Natural killer cell treated with Interleukin-12 subunit alpha and Interleukin-12 subunit beta and Interleukin-15 and Interleukin-18, amount 100 ng/mL, for 72 hours (primary cell): ENCODE measurements around the gene TMUB1. TPM values are rescaled to one million over a fixed set of nuclear protein-coding genes. Genes with fewer than 3 reads are reported as not detected.

Source experiments
- ATAC-seq, 2 donors: fragments of 150-1000 bp; cut with Tn5 transposase in 1 of 2; sonication (Bioruptor Pico), chemical (Tn5 transposase) in 1 of 2; 2 replicates each; pipeline ENCODE4 v1.10.0; 2021
- DNase-seq: peaks from one replicate; pipeline ENCODE4 v3.0.0; 2022; ENCODE audit warnings: low spot score
- H3K27ac Mint-ChIP-seq, 2 donors: 1 replicate in 1 of 2; 2 replicates in 1 of 2; pipeline ENCODE4 v1.8.0; 2022; ENCODE audit warnings: mixed read lengths in 2 of 2, mild to moderate bottlenecking in 1 of 2, moderate library complexity in 1 of 2
- H3K27me3 Mint-ChIP-seq, 2 donors: 1 replicate in 1 of 2; 2 replicates in 1 of 2; pipeline ENCODE4 v1.8.0; 2022; ENCODE audit warnings: mixed read lengths in 2 of 2
- H3K36me3 Mint-ChIP-seq: one replicate; pipeline ENCODE4 v1.8.0; 2022; ENCODE audit warnings: mixed read lengths
- H3K4me1 Mint-ChIP-seq, 2 donors: 1 replicate in 1 of 2; 2 replicates in 1 of 2; pipeline ENCODE4 v1.8.0; 2022; ENCODE audit warnings: low read depth in 2 of 2, mixed read lengths in 2 of 2, mild to moderate bottlenecking in 1 of 2
- H3K4me3 Mint-ChIP-seq: one replicate; pipeline ENCODE4 v1.8.0; 2022; ENCODE audit warnings: mixed read lengths
- H3K9me3 Mint-ChIP-seq: 2 replicates; pipeline ENCODE4 v1.8.0; 2022; ENCODE audit warnings: mixed read lengths
- total RNA-seq, 2 donors: library from RNA; stranded (reverse); gene quantifications; one replicate each; pipeline ENCODE4 v1.2.3, GENCODE V29; 2022

The TMUB1 gene
- total RNA-seq, 2 donors from 2014 or later: 65.5 to 73.1 TPM

DNA sequence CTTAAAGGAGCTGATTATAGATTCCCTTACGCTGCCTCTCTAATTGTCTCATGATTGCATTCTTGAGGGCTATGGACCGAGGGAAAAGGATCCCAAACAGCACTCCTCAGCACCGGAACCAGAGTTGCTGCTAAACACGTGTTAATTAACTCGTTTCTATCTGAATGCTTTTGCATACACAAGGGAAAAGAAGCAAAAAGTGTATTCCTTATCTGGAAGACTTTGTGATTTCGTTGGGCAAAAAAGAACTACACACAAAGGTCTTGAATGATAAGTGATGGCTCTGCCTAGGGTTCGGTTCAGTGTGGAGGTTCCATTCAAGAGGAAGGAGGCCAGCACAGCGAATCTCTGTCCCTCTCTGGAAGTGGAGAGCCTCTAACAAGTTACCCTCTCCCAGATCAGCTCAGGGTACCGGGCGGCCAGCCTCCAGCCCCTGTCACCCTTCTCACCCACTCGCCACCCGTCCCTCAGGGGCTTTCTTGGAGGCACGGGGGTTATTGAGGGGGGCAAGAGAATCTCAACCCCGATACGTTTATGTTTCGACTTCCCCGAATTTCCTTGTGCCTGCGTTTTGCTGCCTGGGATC, 24.4 kb downstream of the TMUB1 start:
- Mint-ChIP-seq H3K36me3 (no peaks in the 10 kb centered on the region), H3K4me1 (peaks cover 25 to 28% of the 10 kb centered on the region in 2 donors), H3K27ac (peak overlapping the region; percentile 83 to 92), H3K27me3 (no peaks in the 10 kb centered on the region), H3K4me3 (peak overlapping the region; percentile 93), H3K9me3 (no peaks in the 10 kb centered on the region)
- ATAC-seq: no peak
- DNase-seq: no peak

GRCh38 chr7:151057989-151058780, 25.1 kb downstream of the TMUB1 start:
- H3K9me3 Mint-ChIP-seq: no peaks in the 10 kb centered on the region
- DNase-seq (peak; percentile 98), ATAC-seq (peak; percentile 95 to 97)
- H3K36me3 Mint-ChIP-seq: no peaks in the 10 kb centered on the region
- H3K4me1 Mint-ChIP-seq: peaks cover 25 to 28% of the 10 kb centered on the region in 2 donors
- peak overlapping the region; percentile 93 for H3K4me3 Mint-ChIP-seq
- peak overlapping the region; percentile 83 to 92 for H3K27ac Mint-ChIP-seq
- no peaks in the 10 kb centered on the region for H3K27me3 Mint-ChIP-seq

- no peaks in the 10 kb centered on the region for H3K36me3 Mint-ChIP-seq
- H3K4me1 Mint-ChIP-seq: peaks cover 27 to 28% of the 10 kb centered on the region in 2 donors
- DNase-seq (no peak), ATAC-seq (peak in 1 of 2 donors; percentile 1)
- H3K27ac Mint-ChIP-seq: peak within 1 kb of the TSS; percentile 83 to 92
- H3K4me3 Mint-ChIP-seq: peak within 1 kb of the TSS; percentile 93
- H3K27me3 Mint-ChIP-seq: peaks cover 2 to 4% of the 10 kb centered on the region in 2 donors
- H3K9me3 Mint-ChIP-seq: no peaks in the 10 kb centered on the region
Measured at GRCh38 chr7:151057506-151057988, 25.7 kb downstream of the TMUB1 start, which contains the start of gene CDK5. CDK5 (minus strand) TSS chr7:151057897; CDS start chr7:151057848, 49 bp downstream.

DNA sequence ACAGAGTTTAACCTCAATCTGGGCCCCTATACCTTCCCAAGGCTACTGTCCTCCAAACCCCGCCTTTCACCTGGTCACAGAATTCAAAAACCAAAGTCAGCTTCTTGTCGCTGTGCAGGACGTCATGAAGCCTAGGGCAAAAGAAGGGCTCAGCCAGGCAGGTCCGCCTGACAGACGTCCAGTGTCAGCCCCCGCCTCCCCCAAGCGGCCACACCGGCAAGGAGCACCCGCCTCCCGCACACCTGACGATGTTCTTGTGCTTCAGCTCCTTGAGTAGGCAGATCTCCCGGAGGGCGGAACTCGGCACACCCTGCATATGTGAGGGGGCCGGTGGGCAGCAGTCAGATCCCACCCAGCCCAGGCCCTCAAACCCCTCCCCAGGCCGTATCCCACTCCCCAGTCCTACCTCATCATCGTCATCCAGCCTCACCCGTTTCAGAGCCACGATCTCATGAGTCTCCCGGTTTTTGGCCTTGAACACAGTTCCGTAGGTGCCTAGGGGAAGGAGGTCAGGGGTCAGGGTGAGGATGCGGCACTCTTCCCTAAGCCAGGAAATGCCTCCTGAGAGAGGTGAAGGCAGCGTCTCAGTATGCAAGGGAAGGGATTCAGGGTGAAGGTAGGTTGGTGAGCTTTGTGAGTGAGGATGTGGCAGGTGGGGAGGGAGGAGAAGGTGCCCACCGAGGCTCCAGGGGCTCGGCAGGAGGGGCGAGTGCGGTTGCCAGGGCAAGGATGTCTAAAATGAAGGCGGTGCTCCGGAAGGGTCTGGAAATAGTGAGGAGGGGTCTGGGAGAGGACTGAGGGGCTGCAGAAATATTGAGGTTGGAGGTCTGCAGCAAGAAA, 26.4 kb downstream of the TMUB1 start:
- DNase-seq: no peak
- H3K27ac Mint-ChIP-seq: peak overlapping the region; percentile 83 to 92
- H3K36me3 Mint-ChIP-seq: no peaks in the 10 kb centered on the region
- peaks cover 3 to 8% of the 10 kb centered on the region in 2 donors for H3K27me3 Mint-ChIP-seq
- peaks cover 27 to 28% of the 10 kb centered on the region in 2 donors for H3K4me1 Mint-ChIP-seq
- no peak for ATAC-seq
- H3K9me3 Mint-ChIP-seq: no peaks in the 10 kb centered on the region
- H3K4me3 Mint-ChIP-seq: peak overlapping the region; percentile 93

DNA sequence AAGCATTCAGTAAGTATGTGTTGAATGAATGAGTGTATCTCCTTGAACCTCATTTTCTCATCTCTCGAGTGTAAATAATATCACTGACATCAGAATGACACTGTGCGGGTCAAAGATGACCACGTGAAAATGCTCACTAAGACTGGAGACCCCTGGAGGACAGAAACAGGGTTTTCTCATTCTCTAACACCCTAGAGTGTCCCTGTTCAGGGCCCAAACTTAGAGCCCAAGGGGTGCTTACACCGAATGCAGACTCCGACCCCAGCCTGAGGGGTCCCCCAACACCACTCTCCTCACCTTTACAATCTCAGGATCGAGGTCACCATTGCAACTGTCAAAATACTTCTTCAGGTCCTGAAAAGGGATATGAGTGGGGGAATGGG, 27.0 kb downstream of the TMUB1 start:
- DNase-seq (no peak), ATAC-seq (no peak)
- H3K9me3 Mint-ChIP-seq: no peaks in the 10 kb centered on the region
- H3K4me1 Mint-ChIP-seq: peaks cover 21 to 22% of the 10 kb centered on the region in 2 donors
- H3K27ac Mint-ChIP-seq: no peak overlapping the region
- no peaks in the 10 kb centered on the region for H3K36me3 Mint-ChIP-seq
- H3K27me3 Mint-ChIP-seq: peaks cover 3 to 8% of the 10 kb centered on the region in 2 donors
- H3K4me3 Mint-ChIP-seq: peak overlapping the region; percentile 93

GRCh38 chr7:151053751-151054150, 29.5 kb downstream of the TMUB1 start:
- H3K27me3 Mint-ChIP-seq: peaks cover 3 to 8% of the 10 kb centered on the region in 2 donors
- peaks cover 13 to 15% of the 10 kb centered on the region in 2 donors for H3K4me1 Mint-ChIP-seq
- DNase-seq (no peak), ATAC-seq (no peak)
- H3K27ac Mint-ChIP-seq: no peak overlapping the region
- H3K36me3 Mint-ChIP-seq: no peaks in the 10 kb centered on the region
- no peaks in the 10 kb centered on the region for H3K9me3 Mint-ChIP-seq
- H3K4me3 Mint-ChIP-seq: no peak overlapping the region

DNA sequence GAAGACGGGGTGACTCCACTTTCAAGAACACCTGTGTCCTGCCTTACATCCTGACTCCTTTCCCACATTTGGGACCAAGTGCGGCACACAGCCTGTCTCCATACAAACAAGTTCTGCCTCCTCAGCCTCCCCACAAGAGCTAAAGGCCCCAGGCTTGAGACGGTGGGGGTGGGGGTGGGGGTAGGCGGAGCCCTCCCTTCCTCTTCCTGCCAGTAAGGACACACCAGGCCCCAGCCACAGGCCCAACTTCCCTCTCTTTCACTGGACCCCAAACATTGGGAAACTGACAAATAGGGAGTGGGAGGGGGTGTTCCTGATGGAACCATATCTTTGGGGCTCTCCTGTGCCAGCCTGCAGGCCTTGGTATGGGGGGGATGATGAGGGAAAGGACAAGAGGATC, 30.2 kb downstream of the TMUB1 start:
- no peak for ATAC-seq
- Mint-ChIP-seq H3K4me3 (no peak overlapping the region), H3K27me3 (peaks cover 3 to 8% of the 10 kb centered on the region in 2 donors), H3K9me3 (no peaks in the 10 kb centered on the region), H3K4me1 (peaks cover 9 to 11% of the 10 kb centered on the region in 2 donors), H3K36me3 (no peaks in the 10 kb centered on the region), H3K27ac (no peak overlapping the region)
- DNase-seq: no peak

- H3K36me3 Mint-ChIP-seq: no peaks in the 10 kb centered on the region
- peaks cover 0 to 8% of the 10 kb centered on the region in 2 donors for H3K4me1 Mint-ChIP-seq
- DNase-seq (no peak), ATAC-seq (peak; percentile 56 to 61)
- H3K9me3 Mint-ChIP-seq: no peaks in the 10 kb centered on the region
- H3K4me3 Mint-ChIP-seq: no peak overlapping the region
- no peak overlapping the region for H3K27ac Mint-ChIP-seq
- peaks cover 3 to 8% of the 10 kb centered on the region in 2 donors for H3K27me3 Mint-ChIP-seq
Measured at GRCh38 chr7:151051108-151051507, 32.2 kb downstream of the TMUB1 start.

DNA sequence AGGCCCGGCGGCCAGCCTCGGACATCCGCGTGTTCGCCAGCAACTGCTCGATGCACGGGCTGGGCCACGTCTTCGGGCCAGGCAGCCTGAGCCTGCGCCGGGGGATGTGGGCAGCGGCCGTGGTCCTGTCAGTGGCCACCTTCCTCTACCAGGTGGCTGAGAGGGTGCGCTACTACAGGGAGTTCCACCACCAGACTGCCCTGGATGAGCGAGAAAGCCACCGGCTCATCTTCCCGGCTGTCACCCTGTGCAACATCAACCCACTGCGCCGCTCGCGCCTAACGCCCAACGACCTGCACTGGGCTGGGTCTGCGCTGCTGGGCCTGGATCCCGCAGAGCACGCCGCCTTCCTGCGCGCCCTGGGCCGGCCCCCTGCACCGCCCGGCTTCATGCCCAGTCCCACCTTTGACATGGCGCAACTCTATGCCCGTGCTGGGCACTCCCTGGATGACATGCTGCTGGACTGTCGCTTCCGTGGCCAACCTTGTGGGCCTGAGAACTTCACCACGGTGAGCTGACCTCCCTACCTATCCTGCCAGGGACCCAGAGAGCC, 34.3 kb downstream of the TMUB1 start:
- H3K27ac Mint-ChIP-seq: no peak overlapping the region
- H3K36me3 Mint-ChIP-seq: no peaks in the 10 kb centered on the region
- peaks cover 3 to 8% of the 10 kb centered on the region in 2 donors for H3K27me3 Mint-ChIP-seq
- no peak for DNase-seq
- no peak overlapping the region for H3K4me3 Mint-ChIP-seq
- no peaks in the 10 kb centered on the region for H3K9me3 Mint-ChIP-seq
- no peak for ATAC-seq
- H3K4me1 Mint-ChIP-seq: peaks cover 0 to 8% of the 10 kb centered on the region in 2 donors

DNA sequence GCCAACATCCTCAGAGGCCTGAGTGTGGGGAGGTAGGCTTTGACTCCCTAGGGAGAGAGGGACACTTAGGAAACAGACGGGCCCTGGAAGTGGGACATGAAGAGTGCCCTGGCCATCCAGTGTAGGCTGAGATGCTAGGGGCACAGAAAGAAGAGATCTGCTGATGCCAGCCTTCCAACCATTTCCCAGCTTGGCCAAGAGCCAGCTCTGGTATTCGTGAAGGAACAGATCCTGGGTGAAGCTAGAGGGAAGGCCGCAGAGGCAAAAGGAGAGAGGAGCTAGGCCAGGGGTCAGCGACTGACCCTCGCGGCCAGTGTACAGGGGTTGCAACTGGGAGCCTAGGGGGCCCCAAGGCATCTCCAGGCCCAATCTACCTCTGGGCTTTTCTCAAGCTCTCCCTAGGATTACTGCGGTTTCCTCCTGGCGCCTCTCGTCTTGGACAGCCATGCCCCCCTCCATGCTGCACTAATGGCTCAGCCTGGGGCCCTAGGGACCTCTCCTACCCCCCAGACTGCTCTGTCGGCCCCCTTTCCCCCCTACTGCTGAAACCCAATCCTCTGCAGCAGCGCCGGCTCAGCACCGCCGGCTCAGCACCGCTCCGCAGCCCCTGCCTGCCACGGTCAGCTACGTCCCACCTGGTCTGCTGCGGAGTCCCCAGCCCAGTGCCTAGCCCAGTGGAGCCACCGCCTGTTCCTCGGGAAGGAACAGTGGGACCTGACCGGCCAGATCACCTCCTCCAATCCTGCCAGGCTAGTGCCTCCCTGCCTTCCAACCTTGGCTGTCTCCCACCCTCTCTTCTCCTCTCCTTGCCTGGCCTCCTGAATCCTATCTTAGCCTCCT, 35.1 kb downstream of the TMUB1 start, which contains the start of gene ASIC3:
Gene ASIC3, plus strand, starts transcription at position 556 of the 840 bp plus-strand sequence. CDS start 355 bp downstream, outside the sequence.
- no peaks in the 10 kb centered on the region for H3K36me3 Mint-ChIP-seq
- ATAC-seq (no peak), DNase-seq (no peak)
- H3K4me1 Mint-ChIP-seq: peaks cover 0 to 8% of the 10 kb centered on the region in 2 donors
- H3K27ac Mint-ChIP-seq: no peak within 1 kb of the TSS
- no peaks in the 10 kb centered on the region for H3K9me3 Mint-ChIP-seq
- H3K4me3 Mint-ChIP-seq: no peak within 1 kb of the TSS
- peaks cover 3 to 8% of the 10 kb centered on the region in 2 donors for H3K27me3 Mint-ChIP-seq

DNA sequence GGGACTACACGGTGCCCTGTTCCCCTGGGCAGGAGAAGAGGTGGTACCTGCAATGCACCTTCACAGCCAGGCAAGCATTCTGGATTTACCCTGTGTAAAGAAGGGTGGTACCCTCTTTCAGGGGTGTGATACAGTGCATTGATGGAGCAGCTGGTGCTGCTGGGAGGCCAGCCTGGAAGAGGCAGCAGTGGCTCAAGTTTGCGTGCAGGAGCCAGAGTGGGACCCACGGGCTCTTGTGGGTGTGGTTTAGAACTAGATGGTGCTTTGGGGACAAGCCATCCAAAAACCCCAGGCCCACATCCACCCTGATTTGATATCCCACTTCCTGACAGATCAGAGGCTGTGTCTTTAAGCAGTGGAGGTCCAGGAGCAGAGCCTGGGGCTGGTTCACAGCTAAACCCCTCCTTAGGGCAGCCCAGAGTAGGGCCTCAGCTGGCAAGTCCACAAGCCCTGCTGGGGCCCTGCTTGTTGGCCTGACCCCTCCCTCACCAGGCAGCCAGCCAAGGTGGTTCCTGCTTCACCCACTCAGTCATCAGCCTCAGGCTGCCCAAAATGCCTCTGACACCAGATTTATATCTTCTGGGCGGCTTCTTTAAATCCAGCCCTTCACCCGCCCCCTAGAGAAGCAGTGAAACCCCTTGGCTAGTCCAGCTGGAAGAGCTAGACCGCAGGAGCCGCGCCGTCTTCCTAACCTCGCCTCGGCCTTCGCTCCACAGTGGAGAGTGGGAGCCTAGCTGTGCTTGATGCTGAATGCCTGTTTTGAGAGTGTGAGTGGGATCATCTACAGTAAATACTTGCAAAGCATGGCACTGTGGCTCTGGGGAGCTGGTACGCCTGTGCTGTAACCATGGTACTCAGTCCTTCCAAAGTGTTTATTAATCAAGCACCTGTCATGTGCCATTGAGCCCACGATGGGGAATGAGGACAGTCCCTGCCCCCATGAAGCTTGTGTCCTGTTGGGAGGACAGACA, 36.4 kb downstream of the TMUB1 start:
- Mint-ChIP-seq H3K9me3 (no peaks in the 10 kb centered on the region), H3K36me3 (no peaks in the 10 kb centered on the region), H3K27me3 (no peaks in the 10 kb centered on the region), H3K27ac (no peak overlapping the region), H3K4me1 (peaks cover 0 to 4% of the 10 kb centered on the region in 2 donors), H3K4me3 (no peak overlapping the region)
- no peak for ATAC-seq
- no peak for DNase-seq

DNA sequence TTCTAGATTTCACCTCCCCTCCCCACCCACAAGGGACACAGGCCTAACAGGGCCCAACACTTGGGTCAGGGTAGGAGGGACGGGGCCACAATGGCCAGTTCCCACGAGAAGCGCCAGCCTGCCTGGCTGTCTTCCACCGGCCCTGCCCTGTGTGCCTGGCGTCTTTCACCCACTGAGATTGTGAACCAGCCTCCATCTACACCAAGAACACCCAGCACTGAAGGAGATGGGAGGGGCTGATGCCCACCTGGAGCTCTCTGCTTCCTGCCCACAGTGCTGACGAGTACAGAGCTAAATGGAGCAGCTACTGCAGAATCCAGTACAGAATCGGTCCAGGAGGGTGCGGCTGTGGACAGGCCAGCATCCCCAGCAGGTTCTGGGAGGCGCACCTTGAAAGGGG, 37.3 kb downstream of the TMUB1 start:
- ATAC-seq (no peak), DNase-seq (no peak)
- Mint-ChIP-seq H3K27ac (no peak overlapping the region), H3K4me3 (no peak overlapping the region), H3K9me3 (no peaks in the 10 kb centered on the region), H3K36me3 (no peaks in the 10 kb centered on the region), H3K27me3 (no peaks in the 10 kb centered on the region), H3K4me1 (peaks cover 0 to 4% of the 10 kb centered on the region in 2 donors)
